HG03139 (cell line): ENCODE measurements around the gene SMYD3.
"Not testable (repeated sequence)": the region's sequence is repeated elsewhere in the genome, so short reads cannot be mapped to it uniquely, and the experiment has no call there.

Source experiments
- ATAC-seq: cut with Tn5 transposase; IDR thresholded peaks from one replicate; pipeline ENCODE4 v1.9.1; 2021; ENCODE audit not compliant: unreplicated experiment

SMYD3 gene

DNA sequence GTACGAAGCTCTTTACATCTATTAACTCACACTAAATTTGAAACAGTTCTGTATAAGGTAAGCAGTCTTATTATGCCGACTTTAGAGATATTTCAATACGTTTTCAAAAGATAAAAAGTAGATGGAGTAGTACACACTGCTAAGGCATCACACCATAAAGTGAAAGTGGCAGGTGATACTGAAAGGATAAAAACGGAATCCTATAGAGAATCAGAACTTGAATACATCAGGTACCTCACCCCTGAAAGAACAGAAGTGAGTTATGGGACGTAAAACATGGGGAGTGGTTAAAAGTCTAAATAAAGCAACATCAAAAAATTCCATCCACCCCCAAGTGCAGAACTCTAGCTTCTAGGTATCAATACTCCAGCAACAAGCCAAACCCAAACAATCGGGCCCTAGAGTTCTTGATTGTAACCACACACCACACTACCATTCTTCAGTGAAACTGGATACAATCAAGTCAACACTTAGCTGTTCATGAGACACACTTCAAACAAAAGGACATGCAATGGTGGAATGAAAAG is 142.6 kb downstream of the SMYD3 start:
- ATAC-seq = peak; percentile 47

DNA sequence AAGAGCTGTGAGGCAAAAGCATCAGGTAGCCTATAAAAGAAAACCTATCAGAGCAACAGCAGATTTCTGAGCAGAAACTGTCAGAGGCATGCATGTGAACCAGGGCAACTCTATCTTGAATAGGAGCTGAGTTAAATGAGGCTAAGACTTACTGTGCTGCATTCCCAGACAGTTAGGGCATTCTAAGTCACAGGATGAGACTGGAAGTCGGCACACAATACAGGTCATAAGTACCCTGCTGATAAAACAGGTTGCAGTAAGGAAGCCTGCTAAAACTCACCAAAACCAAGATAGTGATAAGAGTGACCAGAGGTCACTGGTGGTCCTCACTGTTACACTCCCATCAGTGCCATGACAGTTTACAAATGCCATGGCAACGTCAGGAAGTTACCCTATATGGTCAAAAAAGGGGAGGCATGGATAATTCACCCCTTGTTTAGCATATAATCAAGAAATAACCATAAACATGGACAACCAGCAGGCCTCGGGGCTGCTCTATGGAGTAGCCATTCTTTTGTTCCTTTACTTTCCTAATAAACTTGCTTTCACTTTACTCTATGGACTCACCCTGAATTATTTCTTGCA is 150.0 kb downstream of the SMYD3 start:
- ATAC-seq = not testable (repeated sequence)

DNA sequence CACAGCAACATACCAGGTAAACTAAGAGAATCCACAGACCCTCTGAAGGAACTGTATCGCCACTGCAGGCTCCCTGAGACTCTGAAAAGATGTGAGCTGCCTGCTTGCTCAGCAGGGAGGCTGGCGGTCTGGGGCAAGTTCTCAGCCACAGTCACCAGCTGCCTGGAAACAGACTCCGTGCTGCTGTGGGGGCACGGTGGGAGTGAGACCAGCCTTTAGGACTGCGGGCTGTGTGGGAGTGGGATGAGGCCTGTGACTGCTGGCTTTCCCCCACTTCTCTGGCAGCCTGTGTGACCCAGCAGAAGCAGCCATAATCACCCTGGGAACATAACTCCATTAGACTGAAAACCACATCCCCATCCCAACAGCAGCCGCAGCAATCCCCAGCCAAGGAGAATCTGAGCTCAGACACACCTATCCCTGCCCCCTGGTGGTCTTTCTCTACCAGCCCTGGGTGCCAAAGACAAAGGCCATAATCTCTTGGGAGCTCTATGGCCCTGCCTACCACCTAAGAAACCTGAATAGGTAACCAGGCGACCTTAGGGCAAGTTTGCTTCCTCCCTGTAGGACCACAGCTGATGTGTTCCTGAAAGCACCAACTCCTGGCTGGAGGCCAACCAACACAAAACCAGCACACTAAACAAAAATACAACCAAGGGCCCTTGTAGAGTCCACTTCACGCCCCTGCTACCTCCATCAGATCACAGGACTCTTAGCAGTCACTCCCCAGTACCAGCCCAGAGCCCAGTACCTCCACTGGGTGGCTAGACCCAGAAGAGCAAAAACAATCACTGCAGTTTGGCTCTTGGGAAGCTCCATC is 151.5 kb downstream of the SMYD3 start:
- ATAC-seq = no peak

DNA sequence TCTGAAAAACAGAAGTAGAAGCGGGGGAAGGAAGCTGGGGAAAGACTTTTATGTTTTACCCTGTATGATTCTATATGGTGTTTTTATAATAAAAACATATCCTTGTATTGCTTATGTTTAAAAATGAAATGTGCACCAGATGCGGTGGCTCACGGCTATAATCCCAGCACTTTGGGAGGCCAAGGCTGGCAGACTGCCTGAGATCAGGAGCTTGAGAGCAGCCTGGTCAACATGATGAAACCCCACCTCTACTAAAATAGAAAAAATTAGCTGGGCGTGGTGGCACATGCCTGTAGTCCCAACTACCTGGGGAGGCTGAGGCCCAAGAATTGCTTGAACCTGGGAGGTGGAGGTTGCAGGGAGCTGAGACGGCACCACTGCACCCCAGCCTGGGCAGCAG is 155.4 kb downstream of the SMYD3 start:
- no peak for ATAC-seq

DNA sequence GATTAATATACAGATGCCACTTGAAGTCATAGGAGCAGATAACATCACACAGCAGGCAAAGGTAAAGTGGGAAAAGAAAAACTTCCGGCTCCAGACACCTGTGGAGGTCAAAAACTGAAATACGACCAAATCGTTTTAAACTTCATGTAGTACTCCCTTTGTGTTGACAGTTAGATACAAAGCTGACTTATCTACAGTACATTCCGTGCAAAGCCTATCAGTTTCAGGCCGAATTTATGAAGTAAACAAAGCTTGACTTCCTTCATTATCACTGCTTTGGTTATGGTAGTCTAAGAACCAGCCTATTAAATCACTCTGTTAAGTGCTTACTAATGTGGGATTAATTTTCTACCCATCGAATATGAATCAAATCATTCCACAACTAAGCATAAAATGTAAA is 156.3 kb downstream of the SMYD3 start:
- no peak for ATAC-seq

DNA sequence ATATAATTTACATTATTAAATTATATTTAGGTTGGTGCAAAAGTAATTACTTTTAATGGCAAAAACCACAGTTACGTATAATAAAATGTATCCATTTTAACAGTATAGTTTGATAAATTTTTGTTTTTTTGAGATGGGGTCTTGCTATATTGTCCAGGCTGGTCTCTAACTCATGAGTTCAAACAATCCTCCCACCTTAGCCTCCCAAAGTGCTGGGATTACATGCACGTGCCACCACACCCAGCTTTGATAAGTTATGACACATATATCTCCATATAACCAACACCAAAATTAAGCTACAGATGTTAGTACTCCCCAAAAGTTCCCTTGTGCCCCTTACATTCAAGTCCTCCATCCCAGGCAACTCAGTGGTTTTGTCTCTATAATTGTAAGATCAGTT is 163.1 kb downstream of the SMYD3 start:
- ATAC-seq = no peak

DNA sequence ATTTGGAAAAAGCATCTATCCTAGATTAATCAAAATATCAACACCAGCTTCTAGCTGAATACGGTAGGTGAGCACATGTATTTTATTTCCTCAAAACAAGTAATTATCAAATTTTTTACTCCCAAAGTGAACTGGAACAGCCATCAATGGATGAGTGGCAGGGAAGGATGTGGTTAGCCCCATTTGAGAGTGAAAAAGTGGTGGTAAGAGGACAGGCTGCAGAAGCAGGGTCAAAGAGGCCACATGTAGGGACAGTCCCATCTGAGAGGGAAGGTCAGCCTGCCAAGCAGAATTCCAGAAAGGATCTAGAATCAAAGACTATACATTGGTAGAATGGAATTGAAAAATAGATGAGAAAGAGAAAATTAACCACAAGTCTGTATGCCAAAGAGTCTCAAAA is 163.8 kb downstream of the SMYD3 start:
- ATAC-seq = no peak

DNA sequence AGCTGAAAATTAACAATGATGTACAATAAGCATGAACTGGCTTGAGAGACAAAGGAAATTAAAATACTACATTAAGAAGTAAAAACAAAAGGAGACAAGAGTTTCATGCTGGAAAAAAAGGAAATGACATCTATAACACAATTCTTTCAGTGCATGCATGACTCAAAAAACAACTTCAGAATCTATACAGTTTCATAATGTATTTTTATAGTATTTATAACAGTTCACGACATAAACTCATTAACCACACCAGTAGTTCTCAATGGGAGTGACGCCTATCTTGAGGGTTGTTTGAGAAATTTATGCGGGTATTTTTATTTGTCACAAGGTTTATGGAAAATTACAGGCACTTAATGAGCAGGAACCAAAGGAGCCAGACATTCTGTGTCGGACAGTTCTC is 168.5 kb downstream of the SMYD3 start:
- ATAC-seq = no peak

DNA sequence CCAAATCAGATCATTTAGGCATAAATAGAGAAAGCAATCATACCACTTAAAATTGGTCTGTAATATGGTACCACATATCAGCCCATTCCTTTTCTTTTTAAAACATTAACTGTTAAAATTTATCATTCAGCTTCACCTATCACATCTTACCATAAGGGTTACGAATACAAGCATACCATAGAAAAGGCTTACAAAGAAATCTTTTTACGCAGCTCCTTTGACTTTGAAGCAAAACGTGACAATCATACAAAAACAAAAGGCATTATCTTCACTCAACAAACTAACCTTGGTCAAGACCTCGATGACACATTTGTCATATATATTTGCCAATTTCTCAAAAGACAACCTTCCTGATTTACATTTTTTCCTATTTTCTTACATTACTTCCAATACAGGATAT is 169.0 kb downstream of the SMYD3 start:
- no peak for ATAC-seq

DNA sequence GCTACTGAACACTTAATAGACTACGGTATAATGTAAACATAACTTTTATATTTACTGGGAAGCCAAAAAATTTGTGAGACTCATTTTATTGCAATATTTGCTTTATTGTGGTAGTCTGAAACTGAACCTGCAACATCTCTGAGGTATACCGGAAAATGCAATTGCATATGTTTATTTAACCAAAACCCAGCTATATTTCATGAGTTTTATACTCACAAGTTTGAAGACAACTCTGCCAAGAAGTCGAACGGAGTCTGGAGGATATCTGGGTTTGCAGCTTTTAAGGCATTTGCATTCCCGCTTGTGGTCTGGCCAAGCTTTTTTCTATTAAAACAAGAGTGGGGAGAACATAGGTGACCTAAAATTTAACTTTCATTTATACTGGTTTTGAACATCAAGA is 171.9 kb downstream of the SMYD3 start:
- ATAC-seq = no peak

DNA sequence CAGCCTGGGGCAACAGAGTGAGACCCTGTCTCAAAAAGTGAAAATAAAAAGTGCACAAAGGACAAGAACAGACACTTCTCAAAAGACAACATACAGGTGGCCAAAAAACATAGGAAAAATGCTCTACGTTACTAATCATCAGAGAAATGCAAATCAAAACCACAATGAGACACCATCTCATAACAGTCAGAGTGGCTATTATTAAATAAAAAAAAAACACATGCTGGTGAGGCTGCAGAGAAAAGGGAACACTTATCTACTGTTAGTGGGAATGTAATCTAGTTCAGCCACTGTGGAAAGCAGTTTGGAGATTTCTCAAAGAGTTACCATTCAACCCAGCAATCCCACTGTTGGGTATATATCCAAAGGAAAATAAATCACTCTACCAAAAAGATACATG is 173.2 kb downstream of the SMYD3 start:
- ATAC-seq = no peak

DNA sequence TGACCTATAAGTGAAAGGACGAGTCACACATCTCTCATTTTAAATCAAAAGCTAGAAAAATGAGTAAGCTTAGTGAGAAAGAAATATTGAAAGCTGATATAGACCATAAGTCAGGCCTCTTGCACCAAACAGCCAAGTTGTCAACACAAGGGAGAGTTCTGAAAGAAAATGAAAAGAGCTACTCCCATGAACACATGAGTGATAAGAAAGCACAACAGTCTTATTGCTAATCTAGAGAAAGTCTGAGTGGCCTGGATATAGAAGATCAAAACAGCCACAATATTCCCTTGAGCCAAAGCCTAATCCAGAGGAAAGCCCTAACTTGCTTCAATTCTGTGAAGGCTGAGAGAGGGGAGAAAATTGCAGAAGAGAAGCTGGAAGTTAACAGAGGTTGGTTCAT is 175.0 kb downstream of the SMYD3 start:
- ATAC-seq = no peak

DNA sequence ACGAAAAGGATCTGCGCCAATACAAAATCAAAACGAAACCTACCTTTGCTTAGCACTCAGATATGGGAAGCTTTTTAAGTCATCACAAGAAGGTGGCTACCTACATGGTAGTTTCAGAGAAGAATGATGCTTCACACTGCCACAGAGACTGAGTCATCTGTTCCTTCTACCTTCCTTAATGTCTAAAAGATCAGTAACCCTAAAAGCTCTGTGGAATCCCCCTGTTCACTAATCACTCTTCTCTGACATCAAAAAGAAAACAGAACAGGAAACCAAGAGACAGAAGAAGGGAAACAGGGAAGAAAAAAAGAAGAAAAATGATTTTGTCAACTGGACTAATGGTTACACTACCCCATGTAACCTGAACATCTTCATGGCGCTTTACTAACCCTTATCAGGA is 177.2 kb downstream of the SMYD3 start:
- peak; percentile 92 for ATAC-seq

DNA sequence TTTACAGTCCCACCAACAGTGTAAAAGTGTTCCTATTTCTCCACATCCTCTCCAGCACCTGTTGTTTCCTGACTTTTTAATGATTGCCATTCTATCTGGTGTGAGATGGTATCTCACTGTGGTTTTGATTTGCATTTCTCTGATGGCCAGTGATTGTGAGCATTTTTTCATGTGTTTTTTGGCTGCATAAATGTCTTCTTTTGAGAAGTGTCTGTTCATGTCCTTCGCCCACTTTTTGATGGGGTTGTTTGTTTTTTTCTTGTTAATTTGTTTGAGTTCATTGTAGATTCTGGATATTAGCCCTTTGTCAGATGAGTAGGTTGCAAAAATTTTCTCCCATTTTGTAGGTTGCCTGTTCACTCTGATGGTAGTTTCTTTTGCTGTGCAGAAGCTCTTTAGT is 177.8 kb downstream of the SMYD3 start:
- not testable (repeated sequence) for ATAC-seq

DNA sequence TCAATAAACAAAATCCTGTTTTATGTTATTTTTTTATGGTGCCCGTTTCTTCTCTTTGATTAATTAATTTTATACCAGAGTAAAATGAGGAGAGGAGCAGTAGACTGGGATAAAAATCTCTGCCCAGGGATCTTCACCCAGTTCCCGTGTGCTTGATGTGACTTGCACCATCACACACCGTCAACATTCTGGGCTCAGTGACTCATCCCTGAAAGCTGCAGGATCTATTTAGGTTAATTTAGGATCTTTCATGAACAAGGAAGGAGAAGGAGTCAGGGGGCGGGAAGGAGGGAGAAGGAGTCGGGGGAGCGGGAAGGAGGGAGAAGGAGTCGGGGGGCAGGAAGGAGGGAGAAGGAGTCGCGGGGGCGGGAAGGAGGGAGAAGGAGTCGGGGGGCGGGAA is 182.4 kb downstream of the SMYD3 start:
- no peak for ATAC-seq

DNA sequence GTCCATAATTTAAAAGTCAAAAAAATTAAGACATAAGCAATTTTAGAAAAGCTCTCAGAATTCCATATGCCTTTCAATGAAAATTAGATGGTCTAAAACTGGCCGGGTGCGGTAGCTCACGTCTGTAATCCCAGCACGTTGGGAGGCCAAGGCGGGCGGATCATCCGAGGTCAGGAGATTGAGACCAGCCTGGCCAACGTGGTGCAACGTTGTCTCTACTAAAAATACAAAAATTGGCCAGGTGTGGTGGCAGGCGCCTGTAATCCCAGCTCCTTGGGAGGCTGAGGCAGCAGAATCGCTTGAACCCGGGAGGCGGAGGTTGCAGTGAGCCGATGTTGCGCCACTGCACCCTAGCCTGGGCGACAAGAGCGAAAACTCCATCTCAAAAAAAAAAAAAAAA is 183.0 kb downstream of the SMYD3 start:
- ATAC-seq = not testable (repeated sequence)

DNA sequence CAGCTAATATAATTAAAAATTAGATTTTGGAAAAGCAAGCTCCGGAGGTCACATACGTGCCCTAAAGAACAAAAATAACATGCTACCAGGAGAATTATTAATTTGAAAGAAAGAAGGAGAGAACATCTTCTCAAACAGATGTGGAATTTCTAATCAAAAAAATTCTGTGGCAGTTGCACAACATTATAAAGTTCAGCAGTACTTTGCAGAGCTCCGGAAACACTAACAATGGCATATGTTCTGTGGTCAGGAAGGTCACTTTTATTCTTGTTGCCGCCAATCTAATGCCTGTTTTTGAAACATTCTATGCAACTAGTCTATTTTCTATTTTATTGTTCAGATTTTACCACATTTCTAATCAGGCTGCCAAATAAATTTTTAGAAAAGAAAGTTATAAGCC is 186.8 kb downstream of the SMYD3 start:
- no peak for ATAC-seq

DNA sequence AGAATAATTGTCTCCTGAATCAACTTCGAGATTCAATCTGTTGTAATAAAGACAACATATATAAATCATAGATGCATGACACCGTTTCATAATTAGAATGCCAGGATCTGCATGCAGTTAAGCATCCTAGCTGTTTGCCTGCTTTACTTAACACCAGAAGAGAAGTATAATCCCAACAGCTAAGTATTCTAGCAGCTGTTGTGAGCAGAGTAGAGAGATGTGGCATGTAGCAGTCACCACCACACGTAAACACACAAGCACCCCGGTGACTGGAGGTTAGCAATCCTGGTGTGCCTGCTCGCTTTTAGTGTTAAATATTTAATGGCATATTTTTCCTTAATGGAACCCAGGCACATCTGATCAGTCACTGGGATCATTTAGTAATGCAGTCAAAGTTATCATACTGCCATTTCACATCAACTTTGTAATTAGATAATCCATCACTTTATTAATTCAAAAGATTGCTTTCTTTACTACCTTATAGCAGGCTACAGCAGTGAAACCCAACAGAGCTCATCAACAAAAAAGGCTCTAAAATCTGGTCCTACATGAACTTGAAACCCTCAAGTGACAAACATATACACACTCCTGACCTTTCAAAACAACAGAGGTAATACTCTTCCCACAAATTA is 187.9 kb downstream of the SMYD3 start:
- ATAC-seq = no peak

DNA sequence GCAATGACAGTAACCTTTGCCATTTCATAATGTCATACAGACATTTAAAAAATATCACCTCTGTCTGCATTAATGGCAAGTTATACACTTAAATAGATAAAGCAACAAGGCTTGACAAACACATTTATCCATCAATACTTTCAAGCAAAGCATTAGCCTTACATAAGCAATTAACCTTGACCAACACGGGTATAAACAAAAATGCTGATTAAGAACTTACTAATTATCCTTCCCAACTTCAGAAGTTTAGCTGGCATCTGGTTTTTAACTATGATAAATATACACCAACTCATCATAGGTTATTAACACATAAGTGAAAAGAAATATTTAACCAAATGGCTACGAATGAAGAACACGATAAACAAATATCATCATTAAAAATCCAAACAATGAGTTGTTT is 188.5 kb downstream of the SMYD3 start:
- no peak for ATAC-seq

DNA sequence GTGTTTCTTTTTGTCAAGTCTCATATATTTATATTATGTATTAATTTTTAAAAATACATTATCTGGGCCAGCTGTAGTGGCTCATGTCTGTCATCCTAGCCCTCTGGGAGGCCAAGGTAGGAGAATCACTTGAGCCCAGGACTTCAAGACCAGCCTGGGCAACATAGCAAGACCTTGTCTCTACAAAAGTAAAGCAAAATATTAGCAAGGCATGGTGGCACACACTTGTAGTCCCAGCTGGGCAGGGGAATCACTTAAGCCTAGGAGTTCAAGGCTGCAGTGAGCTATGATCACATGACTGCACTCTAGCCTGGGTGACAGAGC is 189.1 kb downstream of the SMYD3 start:
- no peak for ATAC-seq

DNA sequence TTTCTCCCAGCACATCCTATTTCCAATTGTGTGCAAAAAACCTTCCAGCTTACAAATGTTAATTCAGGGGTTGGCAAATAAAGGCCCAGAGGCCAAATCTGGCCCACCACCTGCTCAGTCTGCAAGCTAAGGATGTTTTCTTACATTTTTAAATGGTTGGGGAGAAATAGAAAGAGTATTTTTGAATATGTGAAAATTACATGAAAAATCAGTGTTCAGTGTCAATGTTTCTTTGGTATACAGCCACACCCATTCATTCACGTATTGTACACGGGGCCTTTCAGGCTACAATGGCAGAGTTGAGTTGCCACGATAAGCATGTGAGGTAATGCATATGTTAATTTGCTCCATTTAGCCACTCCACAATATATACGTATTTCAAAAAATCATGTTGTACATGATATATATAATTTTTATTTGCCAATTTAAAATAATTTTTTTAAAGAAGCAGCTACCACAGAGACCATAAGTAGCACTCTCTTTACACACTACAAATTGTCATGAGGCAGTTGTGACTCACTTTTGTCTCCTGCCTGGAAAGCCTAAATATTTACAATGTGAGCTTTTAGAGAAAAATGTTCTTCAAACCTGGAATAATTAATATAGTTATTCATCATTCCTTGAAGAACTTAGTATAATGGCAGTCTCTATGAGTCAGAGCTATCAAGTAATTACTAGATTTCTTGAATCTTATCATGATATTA is 189.6 kb downstream of the SMYD3 start:
- no peak for ATAC-seq

DNA sequence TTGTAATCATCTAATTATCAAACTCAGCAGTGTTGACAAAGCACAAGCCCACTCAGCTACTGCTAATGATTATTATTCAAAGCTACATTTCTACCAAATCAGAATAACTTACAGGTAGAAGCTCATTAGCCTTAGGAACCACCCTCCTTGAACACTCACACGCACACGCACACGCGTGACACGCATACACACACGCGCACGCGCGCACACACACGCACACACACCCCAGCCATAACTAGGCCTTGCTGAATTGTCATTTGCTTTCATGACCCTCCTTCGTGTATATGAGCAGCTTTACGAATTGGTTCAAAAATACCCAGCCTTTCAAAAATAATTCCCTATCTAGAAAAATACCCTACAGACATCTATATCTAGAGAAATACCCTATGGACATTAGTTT is 195.6 kb downstream of the SMYD3 start:
- ATAC-seq = no peak
